Tibial nerve (tissue), 3 donors: ENCODE measurements around the gene RIC1.

Experiments
- POLR2A ChIP-seq, 2 donors: fragments of 450-650 bp; IDR thresholded peaks; one replicate each; pipeline ENCODE4 v1.6.1; 2017; ENCODE audit warnings: antibody characterized with exemption in 2 of 2, mild to moderate bottlenecking in 2 of 2, moderate library complexity in 2 of 2
- TF ChIP-seq, protein P1 (sequence below), 5 experiments: fragments of 200-600 bp in 3 of 5; fragments of 450-650 bp in 2 of 5; sonication (generic) in 3 of 5; IDR thresholded peaks; one replicate each; pipeline ENCODE4 v1.5.1; 2016 to 2019; ENCODE audit warnings: antibody characterized with exemption in 5 of 5, mild to moderate bottlenecking in 3 of 5, moderate library complexity in 2 of 5

DNA sequence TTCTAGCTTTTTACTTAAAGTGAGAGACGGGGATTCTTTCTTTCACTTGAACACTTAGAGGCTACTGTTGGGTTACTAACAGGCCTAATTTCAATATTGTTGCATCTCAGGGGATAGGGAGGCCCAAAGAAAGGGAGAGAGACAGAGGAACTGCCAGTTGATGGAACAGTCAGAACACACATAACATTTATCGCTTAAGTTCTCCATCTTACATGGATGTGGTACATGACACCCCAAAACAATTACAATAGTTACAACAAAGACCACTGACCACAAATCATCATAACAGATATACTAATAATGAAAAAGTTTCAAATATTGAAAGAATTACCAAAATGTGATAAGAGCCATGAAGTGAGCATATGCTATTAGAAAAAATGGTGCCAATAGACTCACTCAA lies 4.3 kb upstream of the RIC1 start:
- TF ChIP-seq, protein P1, sequence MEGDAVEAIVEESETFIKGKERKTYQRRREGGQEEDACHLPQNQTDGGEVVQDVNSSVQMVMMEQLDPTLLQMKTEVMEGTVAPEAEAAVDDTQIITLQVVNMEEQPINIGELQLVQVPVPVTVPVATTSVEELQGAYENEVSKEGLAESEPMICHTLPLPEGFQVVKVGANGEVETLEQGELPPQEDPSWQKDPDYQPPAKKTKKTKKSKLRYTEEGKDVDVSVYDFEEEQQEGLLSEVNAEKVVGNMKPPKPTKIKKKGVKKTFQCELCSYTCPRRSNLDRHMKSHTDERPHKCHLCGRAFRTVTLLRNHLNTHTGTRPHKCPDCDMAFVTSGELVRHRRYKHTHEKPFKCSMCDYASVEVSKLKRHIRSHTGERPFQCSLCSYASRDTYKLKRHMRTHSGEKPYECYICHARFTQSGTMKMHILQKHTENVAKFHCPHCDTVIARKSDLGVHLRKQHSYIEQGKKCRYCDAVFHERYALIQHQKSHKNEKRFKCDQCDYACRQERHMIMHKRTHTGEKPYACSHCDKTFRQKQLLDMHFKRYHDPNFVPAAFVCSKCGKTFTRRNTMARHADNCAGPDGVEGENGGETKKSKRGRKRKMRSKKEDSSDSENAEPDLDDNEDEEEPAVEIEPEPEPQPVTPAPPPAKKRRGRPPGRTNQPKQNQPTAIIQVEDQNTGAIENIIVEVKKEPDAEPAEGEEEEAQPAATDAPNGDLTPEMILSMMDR (IDR thresholded peaks at IDR 0.05) = no peak
- no peak for TF ChIP-seq POLR2A (IDR thresholded peaks at IDR 0.05)
